ENCODE data around the gene CHIC2.

GRCh38 chr4:54074381-54074780 lies 10.0 kb upstream of the CHIC2 start:
- TF ChIP-seq, protein P1, sequence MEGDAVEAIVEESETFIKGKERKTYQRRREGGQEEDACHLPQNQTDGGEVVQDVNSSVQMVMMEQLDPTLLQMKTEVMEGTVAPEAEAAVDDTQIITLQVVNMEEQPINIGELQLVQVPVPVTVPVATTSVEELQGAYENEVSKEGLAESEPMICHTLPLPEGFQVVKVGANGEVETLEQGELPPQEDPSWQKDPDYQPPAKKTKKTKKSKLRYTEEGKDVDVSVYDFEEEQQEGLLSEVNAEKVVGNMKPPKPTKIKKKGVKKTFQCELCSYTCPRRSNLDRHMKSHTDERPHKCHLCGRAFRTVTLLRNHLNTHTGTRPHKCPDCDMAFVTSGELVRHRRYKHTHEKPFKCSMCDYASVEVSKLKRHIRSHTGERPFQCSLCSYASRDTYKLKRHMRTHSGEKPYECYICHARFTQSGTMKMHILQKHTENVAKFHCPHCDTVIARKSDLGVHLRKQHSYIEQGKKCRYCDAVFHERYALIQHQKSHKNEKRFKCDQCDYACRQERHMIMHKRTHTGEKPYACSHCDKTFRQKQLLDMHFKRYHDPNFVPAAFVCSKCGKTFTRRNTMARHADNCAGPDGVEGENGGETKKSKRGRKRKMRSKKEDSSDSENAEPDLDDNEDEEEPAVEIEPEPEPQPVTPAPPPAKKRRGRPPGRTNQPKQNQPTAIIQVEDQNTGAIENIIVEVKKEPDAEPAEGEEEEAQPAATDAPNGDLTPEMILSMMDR (IDR thresholded peaks at IDR 0.05; ENCODE audit: insufficient read depth, low read length) = no peak
- TF ChIP-seq POLR2AphosphoS5 (IDR thresholded peaks at IDR 0.05; ENCODE audit: low read depth) = no peak
- no peak for TF ChIP-seq REST (IDR thresholded peaks at IDR 0.05; ENCODE audit: insufficient replicate concordance, low read depth)
